Smooth muscle cell (in vitro differentiated cells): Measurements from ENCODE around the gene NELFB. TPM values are rescaled to one million over a fixed set of nuclear protein-coding genes. Genes with fewer than 3 reads are reported as not detected.

Experiments used
- DNase-seq: peaks from one replicate; lab custom pipeline; 2025; ENCODE audit not compliant: unreplicated experiment; lab: John Stamatoyannopoulos, UW
- H2AFZ ChIP-seq: fragments of 200-600 bp; sonication (generic); 2 replicates; pipeline ENCODE4 v1.6.0; 2016; ENCODE audit warnings: antibody characterized with exemption, low read depth, mild to moderate bottlenecking
- H3F3A ChIP-seq: fragments of 200-600 bp; sonication (generic); 2 replicates; pipeline ENCODE4 v1.6.0; 2017; ENCODE audit warnings: antibody characterized with exemption, low read depth
- H3K27ac ChIP-seq: fragments of 200-600 bp; sonication (generic); 2 replicates; pipeline ENCODE4 v1.5.1; 2016; ENCODE audit warnings: low read depth, mild to moderate bottlenecking
- H3K27me3 ChIP-seq: fragments of 200-600 bp; sonication (generic); 2 replicates; pipeline ENCODE4 v1.6.1; 2016; ENCODE audit warnings: low read depth, mild to moderate bottlenecking
- H3K36me3 ChIP-seq: fragments of 200-600 bp; sonication (generic); 2 replicates; pipeline ENCODE4 v1.5.1; 2016; ENCODE audit warnings: low read depth
- H3K4me1 ChIP-seq: fragments of 200-600 bp; sonication (generic); 2 replicates; pipeline ENCODE4 v1.5.1; 2016; ENCODE audit warnings: low read depth
- H3K4me2 ChIP-seq: fragments of 200-600 bp; sonication (generic); 2 replicates; pipeline ENCODE4 v1.6.0; 2016; ENCODE audit warnings: mild to moderate bottlenecking
- H3K4me3 ChIP-seq: fragments of 200-600 bp; sonication (generic); 2 replicates; pipeline ENCODE4 v1.5.1; 2016; ENCODE audit warnings: mild to moderate bottlenecking
- H3K79me2 ChIP-seq: fragments of 200-600 bp; sonication (generic); 2 replicates; pipeline ENCODE4 v1.6.0; 2016; ENCODE audit warnings: low read depth, mild to moderate bottlenecking
- H3K9ac ChIP-seq: fragments of 200-600 bp; sonication (generic); 2 replicates; pipeline ENCODE4 v1.6.0; 2016; ENCODE audit warnings: low read depth
- H3K9me3 ChIP-seq: fragments of 200-600 bp; sonication (generic); replicated peaks from 2 replicates; pipeline ENCODE4 v1.5.1; 2016; ENCODE audit warnings: low read depth
- H4K20me1 ChIP-seq: fragments of 200-600 bp; sonication (generic); 2 replicates; pipeline ENCODE4 v1.6.0; 2016; ENCODE audit warnings: low read depth
- CTCF ChIP-seq: fragments of 200-600 bp; sonication (generic); IDR thresholded peaks from 2 replicates; pipeline ENCODE4 v1.5.1; 2017; ENCODE audit warnings: borderline replicate concordance, mild to moderate bottlenecking, antibody characterized with exemption; ENCODE audit not compliant: insufficient read depth, poor library complexity, severe bottlenecking
- WGBS: methylation state at CpG from one replicate; pipeline ENCODE4 v1.1.7; 2016; ENCODE audit warnings: low lambda C conversion rate; 5-methylcytosine and 5-hydroxymethylcytosine counted together
- polyA plus RNA-seq: library from polyadenylated mRNA; unstranded; fragments of >200 nt; fragmentation: Nextera tagmentation; extraction: Ambion mirVana; gene quantifications from 2 replicates; pipeline ENCODE4 v1.2.1, GENCODE V29; 2016
- total RNA-seq: library from RNA; depleted of rRNA; stranded (reverse); fragments of >200 nt; gene quantifications from 2 replicates; pipeline ENCODE4 v1.2.3, GENCODE V29; 2014

NELFB gene
- total and polyA plus RNA-seq, 2 experiments from 2014 or later: 23.3 to 60.9 TPM

- no peak for TF ChIP-seq CTCF
Measured at GRCh38 chr9:137222190-137223077, 32.7 kb upstream of the NELFB start, which contains the start of gene RNF208. RNF208 (minus strand) TSS chr9:137222240; CDS start chr9:137221212, 1,028 bp downstream.

GRCh38 chr9:137223078-137223970 lies 31.8 kb upstream of the NELFB start:
- H4K20me1 ChIP-seq: no peaks in the 10 kb centered on the region

More at GRCh38 chr9:137222190-137223077, 32.7 kb upstream of the NELFB start, which contains the start of gene RNF208:
- Histone ChIP-seq H3K36me3 (no peaks in the 10 kb centered on the region), H3K4me2 (peak within 1 kb of the TSS; percentile 89), H3K79me2 (no peaks in the 10 kb centered on the region), H3K4me1 (peaks cover 8% of the 10 kb centered on the region), H3F3A (no peaks in the 10 kb centered on the region), H3K9ac (no peak within 1 kb of the TSS), H3K9me3 (no peaks in the 10 kb centered on the region), H2AFZ (no peak within 1 kb of the TSS), H3K27ac (no peak within 1 kb of the TSS), H4K20me1 (no peaks in the 10 kb centered on the region), H3K4me3 (peak within 1 kb of the TSS; percentile 61), H3K27me3 (no peaks in the 10 kb centered on the region)
- DNase-seq: no peak
- WGBS: 12% methylated on average over 34 of the region's 88 CpGs

More at GRCh38 chr9:137223078-137223970, 31.8 kb upstream of the NELFB start:
- no peaks in the 10 kb centered on the region for H3K9me3 ChIP-seq
- H3K9ac ChIP-seq: peak overlapping the region; percentile 77
- no peaks in the 10 kb centered on the region for H3K36me3 ChIP-seq
- H3K27me3 ChIP-seq: no peaks in the 10 kb centered on the region
- H2AFZ ChIP-seq: peak overlapping the region; percentile 56
- 4% methylated on average over 51 of the region's 63 CpGs for WGBS
- H3K4me1 ChIP-seq: peaks cover 8% of the 10 kb centered on the region
- H3K4me2 ChIP-seq: peak overlapping the region; percentile 89
- peak; percentile 96 for DNase-seq
- H3K4me3 ChIP-seq: peak overlapping the region; percentile 61
- peak overlapping the region; percentile 72 for H3K27ac ChIP-seq
- no peak for TF ChIP-seq CTCF
- H3K79me2 ChIP-seq: no peaks in the 10 kb centered on the region
- H3F3A ChIP-seq: no peaks in the 10 kb centered on the region
